Globus pallidus (tissue), 1 donor: ENCODE data around the gene MAST1.
"Not testable (repeated sequence)": the region's sequence is repeated elsewhere in the genome, so short reads cannot be mapped to it uniquely, and the experiment has no call there.

Experiments
- DNase-seq: peaks from one replicate; pipeline ENCODE4 v3.0.0-alpha.2; 2015; ENCODE audit warnings: low spot score

Gene MAST1

GRCh38 chr19:12838182-12838885 lies at the start of gene MAST1:
Gene MAST1, plus strand, starts transcription at chr19:12838515. Its CDS starts 58 bp downstream, at chr19:12838573.
- DNase-seq: peak; percentile 20

- DNase-seq: peak; percentile 75
These were observed 49.6 kb upstream of the MAST1 start for GRCh38 chr19:12788682-12789097.

GRCh38 chr19:12789098-12789903 lies 49.0 kb upstream of the MAST1 start:
- no peak for DNase-seq

GRCh38 chr19:12789904-12790619 lies 48.3 kb upstream of the MAST1 start:
- DNase-seq: peak; percentile 94

- no peak for DNase-seq
These were observed 47.5 kb upstream of the MAST1 start for GRCh38 chr19:12790628-12791344.

GRCh38 chr19:12791345-12792050 lies 46.8 kb upstream of the MAST1 start, which contains the start of gene JUNB:
Gene JUNB, plus strand, starts transcription at chr19:12791486. Its CDS starts 286 bp downstream, at chr19:12791772.
- peak; percentile 97 for DNase-seq

GRCh38 chr19:12792051-12792852 lies 46.1 kb upstream of the MAST1 start:
- DNase-seq: peak; percentile 63

GRCh38 chr19:12792853-12793289 lies 45.4 kb upstream of the MAST1 start:
- DNase-seq: no peak

- peak; percentile 93 for DNase-seq
These were observed 44.8 kb upstream of the MAST1 start for GRCh38 chr19:12793290-12794195.

- DNase-seq: no peak
These were observed 43.9 kb upstream of the MAST1 start for GRCh38 chr19:12794196-12794941.

- no peak for DNase-seq
These were observed 43.3 kb upstream of the MAST1 start for GRCh38 chr19:12794971-12795381.

- DNase-seq: peak; percentile 80
These were observed 41.9 kb upstream of the MAST1 start for GRCh38 chr19:12796146-12797071.

GRCh38 chr19:12797141-12797587 lies 41.2 kb upstream of the MAST1 start:
- DNase-seq: no peak

- not testable (repeated sequence) for DNase-seq
These were observed 40.7 kb upstream of the MAST1 start for GRCh38 chr19:12797607-12798006.

- DNase-seq: no peak
These were observed 38.4 kb upstream of the MAST1 start for GRCh38 chr19:12799742-12800465.

- no peak for DNase-seq
These were observed 37.9 kb upstream of the MAST1 start for GRCh38 chr19:12800466-12800770.
